ENCODE data around the gene JAK3. TPM values are rescaled to one million over a fixed set of nuclear protein-coding genes. Genes with fewer than 3 reads are reported as not detected.

The JAK3 gene
- total RNA-seq, 1 donor from 2014 or later, result 15.9 TPM

GRCh38 chr19:17843292-17843827, 4.4 kb downstream of the JAK3 start:
- no peak overlapping the region for H3K27ac ChIP-seq
- peaks cover 41% of the 10 kb centered on the region for H3K36me3 ChIP-seq
- no peak for ATAC-seq
- peaks cover 19% of the 10 kb centered on the region for H3K4me1 ChIP-seq
- intact Hi-C loops (cut with DNase I), result no loop called here
- no peak overlapping the region for H3K4me3 ChIP-seq
- TF ChIP-seq CTCF (IDR thresholded peaks at IDR 0.05), result no peak
- H3K27me3 ChIP-seq (ENCODE audit: low read depth), result peaks cover 5% of the 10 kb centered on the region
- H3K9me3 ChIP-seq, result no peaks in the 10 kb centered on the region
- no peak for DNase-seq

GRCh38 chr19:17842663-17843291, 5.0 kb downstream of the JAK3 start:
- DNase-seq, result no peak
- Histone ChIP-seq H3K4me1 (peaks cover 13% of the 10 kb centered on the region), H3K27ac (no peak overlapping the region), H3K9me3 (no peaks in the 10 kb centered on the region), H3K36me3 (peaks cover 47% of the 10 kb centered on the region), H3K27me3 (ENCODE audit: low read depth) (peaks cover 5% of the 10 kb centered on the region), H3K4me3 (no peak overlapping the region)
- no peak for ATAC-seq
- intact Hi-C loops (cut with DNase I), result no loop called here
- no peak for TF ChIP-seq CTCF (IDR thresholded peaks at IDR 0.05)

- Histone ChIP-seq H3K9me3 (no peaks in the 10 kb centered on the region), H3K27me3 (ENCODE audit: low read depth) (no peaks in the 10 kb centered on the region), H3K4me1 (peaks cover 6% of the 10 kb centered on the region), H3K27ac (no peak overlapping the region), H3K4me3 (peak overlapping the region; percentile 26), H3K36me3 (peaks cover 47% of the 10 kb centered on the region)
- DNase-seq (peak; percentile 54), ATAC-seq (peak; percentile 63 to 81)
- no peak for TF ChIP-seq CTCF (IDR thresholded peaks at IDR 0.05)
- intact Hi-C loops (cut with DNase I), result no loop called here
Observed at GRCh38 chr19:17841810-17842662, 5.7 kb downstream of the JAK3 start.

- no peak overlapping the region for H3K27ac ChIP-seq
- TF ChIP-seq CTCF (IDR thresholded peaks at IDR 0.05), result no peak
- H3K27me3 ChIP-seq (ENCODE audit: low read depth), result no peaks in the 10 kb centered on the region
- H3K4me1 ChIP-seq, result no peaks in the 10 kb centered on the region
- peak overlapping the region; percentile 26 for H3K4me3 ChIP-seq
- intact Hi-C loops (cut with DNase I), result no loop called here
- DNase-seq, result no peak
- peaks cover 49% of the 10 kb centered on the region for H3K36me3 ChIP-seq
- no peak for ATAC-seq
- H3K9me3 ChIP-seq, result no peaks in the 10 kb centered on the region
Observed at GRCh38 chr19:17841371-17841809, 6.4 kb downstream of the JAK3 start.

- Histone ChIP-seq H3K36me3 (peaks cover 54% of the 10 kb centered on the region), H3K27ac (no peak overlapping the region), H3K27me3 (ENCODE audit: low read depth) (no peaks in the 10 kb centered on the region), H3K4me1 (no peaks in the 10 kb centered on the region), H3K4me3 (no peak overlapping the region), H3K9me3 (no peaks in the 10 kb centered on the region)
- DNase-seq (no peak), ATAC-seq (no peak)
- TF ChIP-seq CTCF (IDR thresholded peaks at IDR 0.05), result no peak
- intact Hi-C loops (cut with DNase I), result no loop called here
Observed at GRCh38 chr19:17840019-17840418, 7.8 kb downstream of the JAK3 start.
